Measurements from ENCODE around the gene ITGA11. TPM values are rescaled to one million over a fixed set of nuclear protein-coding genes. Genes with fewer than 3 reads are reported as not detected.

ITGA11 gene
- total RNA-seq, 1 donor from 2014 or later, result 7.0 TPM

GRCh38 chr15:68463444-68463843 lies 31.5 kb upstream of the ITGA11 start:
- H3K36me3 ChIP-seq (ENCODE audit: control insufficient read depth, insufficient read depth, low read length), result no peaks in the 10 kb centered on the region
- no peak for TF ChIP-seq CTCF (IDR thresholded peaks at IDR 0.05; ENCODE audit: insufficient read depth, low read length, poor library complexity, severe bottlenecking)
- no peak overlapping the region for H3K4me3 ChIP-seq (ENCODE audit: low read depth, low read length)
- H3K27me3 ChIP-seq (ENCODE audit: control insufficient read depth, insufficient read depth, low read length), result peaks cover 2% of the 10 kb centered on the region
- DNase-seq (ENCODE audit: low read depth), result no peak

DNA sequence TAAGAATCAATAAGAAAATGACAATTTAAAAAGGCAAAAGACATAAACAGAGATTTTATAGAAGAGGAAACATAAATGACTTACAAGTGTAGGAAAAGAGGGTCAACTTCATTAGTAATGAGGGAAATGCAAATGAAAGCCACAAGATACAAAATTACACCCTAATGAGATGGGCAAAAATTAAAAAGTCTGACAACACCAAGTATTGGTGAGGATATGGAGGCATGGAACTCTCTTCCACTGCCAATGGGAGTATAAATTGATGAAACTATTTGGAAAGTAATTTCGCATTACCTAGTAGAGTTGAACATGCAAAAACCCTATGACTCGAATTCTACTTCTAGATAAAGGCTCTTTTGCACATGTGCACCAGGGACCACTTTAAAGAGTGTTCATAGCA lies 28.2 kb upstream of the ITGA11 start:
- Histone ChIP-seq H3K4me3 (ENCODE audit: low read depth, low read length) (no peak overlapping the region), H3K27me3 (ENCODE audit: control insufficient read depth, insufficient read depth, low read length) (peaks cover 2% of the 10 kb centered on the region), H3K36me3 (ENCODE audit: control insufficient read depth, insufficient read depth, low read length) (no peaks in the 10 kb centered on the region)
- no peak for DNase-seq (ENCODE audit: low read depth)
- TF ChIP-seq CTCF (IDR thresholded peaks at IDR 0.05; ENCODE audit: insufficient read depth, low read length, poor library complexity, severe bottlenecking), result no peak

GRCh38 chr15:68450192-68450591 lies 18.2 kb upstream of the ITGA11 start:
- DNase-seq (ENCODE audit: low read depth), result no peak
- no peaks in the 10 kb centered on the region for H3K27me3 ChIP-seq (ENCODE audit: control insufficient read depth, insufficient read depth, low read length)
- H3K4me3 ChIP-seq (ENCODE audit: low read depth, low read length), result no peak overlapping the region
- no peaks in the 10 kb centered on the region for H3K36me3 ChIP-seq (ENCODE audit: control insufficient read depth, insufficient read depth, low read length)
- no peak for TF ChIP-seq CTCF (IDR thresholded peaks at IDR 0.05; ENCODE audit: insufficient read depth, low read length, poor library complexity, severe bottlenecking)

- no peaks in the 10 kb centered on the region for H3K36me3 ChIP-seq (ENCODE audit: control insufficient read depth, insufficient read depth, low read length)
- H3K4me3 ChIP-seq (ENCODE audit: low read depth, low read length), result no peak overlapping the region
- no peak for TF ChIP-seq CTCF (IDR thresholded peaks at IDR 0.05; ENCODE audit: insufficient read depth, low read length, poor library complexity, severe bottlenecking)
- DNase-seq (ENCODE audit: low read depth), result no peak
- no peaks in the 10 kb centered on the region for H3K27me3 ChIP-seq (ENCODE audit: control insufficient read depth, insufficient read depth, low read length)
Measured at GRCh38 chr15:68449389-68449788, 17.4 kb upstream of the ITGA11 start.

DNA sequence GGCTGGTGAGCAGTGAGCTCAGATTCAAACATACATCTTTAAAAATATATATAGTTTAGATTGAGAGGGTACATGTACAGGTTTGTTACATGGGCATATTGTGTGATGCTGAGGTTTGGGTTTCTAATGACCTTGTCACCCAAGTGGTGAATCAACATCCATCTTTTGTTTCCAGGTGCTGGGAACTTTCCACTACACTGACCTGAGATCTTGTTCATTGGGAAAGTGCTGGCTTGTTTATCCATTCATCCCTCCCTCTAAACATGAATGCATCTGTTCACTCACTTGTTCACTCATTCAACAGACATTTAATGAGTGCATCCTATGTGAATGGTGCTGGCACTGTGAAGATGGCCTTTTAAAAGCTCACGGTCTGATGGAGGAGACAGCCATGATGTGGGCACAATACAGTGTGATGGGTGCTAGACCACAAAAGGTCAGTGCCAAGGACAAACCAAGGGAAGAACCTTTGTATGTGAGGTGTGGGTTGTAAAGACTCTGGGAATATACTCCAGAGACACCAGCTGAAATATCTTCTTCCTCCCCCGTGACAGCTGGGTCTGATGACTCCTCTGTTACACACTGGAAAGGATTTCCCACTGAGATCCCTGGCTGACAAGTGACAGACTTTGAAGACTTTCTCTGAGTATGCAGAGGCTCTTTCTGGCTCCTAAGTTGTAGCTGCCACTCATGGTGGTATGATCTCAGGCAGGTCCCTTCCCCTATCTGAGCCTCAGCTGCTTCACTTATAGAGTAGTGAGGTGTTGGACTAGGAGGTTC lies 16.2 kb upstream of the ITGA11 start:
- H3K27me3 ChIP-seq (ENCODE audit: control insufficient read depth, insufficient read depth, low read length), result no peaks in the 10 kb centered on the region
- DNase-seq (ENCODE audit: low read depth), result no peak
- H3K4me3 ChIP-seq (ENCODE audit: low read depth, low read length), result no peak overlapping the region
- no peaks in the 10 kb centered on the region for H3K36me3 ChIP-seq (ENCODE audit: control insufficient read depth, insufficient read depth, low read length)
- TF ChIP-seq CTCF (IDR thresholded peaks at IDR 0.05; ENCODE audit: insufficient read depth, low read length, poor library complexity, severe bottlenecking), result no peak

DNA sequence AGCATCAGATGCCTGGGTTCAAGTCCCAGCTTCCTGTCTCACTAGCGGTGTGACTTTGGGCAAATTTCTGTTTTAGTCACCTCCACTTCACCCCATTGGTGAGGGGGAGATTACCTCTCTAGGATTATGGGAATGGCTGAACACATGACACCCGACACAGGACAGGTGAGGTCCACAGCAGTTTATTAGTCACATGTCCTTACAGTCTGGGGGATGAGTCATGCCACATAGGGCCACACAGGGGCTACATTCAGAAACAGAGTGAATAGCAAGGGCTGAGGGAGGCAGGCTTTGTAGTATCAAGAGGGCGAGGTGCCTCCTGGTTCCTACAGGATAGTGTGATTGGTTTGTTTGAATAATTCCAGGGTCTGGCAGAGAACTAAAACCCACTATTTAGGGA lies 15.2 kb upstream of the ITGA11 start:
- no peak for TF ChIP-seq CTCF (IDR thresholded peaks at IDR 0.05; ENCODE audit: insufficient read depth, low read length, poor library complexity, severe bottlenecking)
- Histone ChIP-seq H3K36me3 (ENCODE audit: control insufficient read depth, insufficient read depth, low read length) (no peaks in the 10 kb centered on the region), H3K4me3 (ENCODE audit: low read depth, low read length) (no peak overlapping the region), H3K27me3 (ENCODE audit: control insufficient read depth, insufficient read depth, low read length) (no peaks in the 10 kb centered on the region)
- no peak for DNase-seq (ENCODE audit: low read depth)
